GM12873 (cell line): ENCODE data around the gene CFAP92.

Source experiments
- TF ChIP-seq, protein P1 (sequence below): IDR thresholded peaks from 2 replicates; pipeline ENCODE4 v1.5.1; 2012; ENCODE audit warnings: low read depth, mild to moderate bottlenecking, moderate library complexity, low read length, control low read depth; ENCODE audit not compliant: insufficient read depth; ENCODE audit errors: missing control alignments

The CFAP92 gene

DNA sequence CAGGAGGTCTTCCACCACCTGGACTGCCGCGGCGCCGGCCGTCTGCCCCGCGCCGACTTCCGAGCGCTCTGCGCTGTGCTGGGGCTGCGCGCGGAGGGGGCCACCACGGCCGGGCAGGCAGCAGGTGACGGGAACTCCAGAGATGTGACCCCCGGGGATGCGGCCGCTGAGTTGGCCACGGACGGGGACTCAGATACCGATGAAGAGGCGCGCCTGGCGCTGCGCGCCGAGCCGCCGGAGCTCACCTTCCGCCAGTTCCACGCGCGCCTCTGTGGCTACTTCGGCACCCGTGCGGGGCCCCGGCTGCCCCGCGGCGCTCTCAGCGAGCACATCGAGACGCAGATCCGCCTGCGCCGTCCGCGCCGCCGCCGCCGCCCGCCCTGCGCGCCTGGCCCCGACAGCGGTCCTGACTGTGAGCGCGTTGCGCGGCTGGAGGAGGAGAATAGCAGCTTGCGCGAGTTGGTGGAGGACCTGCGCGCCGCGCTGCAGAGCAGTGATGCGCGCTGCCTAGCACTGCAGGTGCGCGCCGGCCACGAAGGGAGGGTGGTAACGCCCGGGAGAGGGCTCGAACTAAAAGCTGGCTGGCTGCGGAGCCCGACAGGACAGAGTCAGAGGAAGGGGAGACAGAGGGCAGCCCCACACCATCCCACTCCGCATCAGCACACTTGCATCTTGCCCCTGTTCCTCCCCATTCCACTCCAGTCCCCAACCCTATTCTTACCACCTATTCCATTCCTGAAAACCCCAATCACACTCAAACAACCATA, 8.1 kb upstream of the CFAP92 start:
- TF ChIP-seq, protein P1, sequence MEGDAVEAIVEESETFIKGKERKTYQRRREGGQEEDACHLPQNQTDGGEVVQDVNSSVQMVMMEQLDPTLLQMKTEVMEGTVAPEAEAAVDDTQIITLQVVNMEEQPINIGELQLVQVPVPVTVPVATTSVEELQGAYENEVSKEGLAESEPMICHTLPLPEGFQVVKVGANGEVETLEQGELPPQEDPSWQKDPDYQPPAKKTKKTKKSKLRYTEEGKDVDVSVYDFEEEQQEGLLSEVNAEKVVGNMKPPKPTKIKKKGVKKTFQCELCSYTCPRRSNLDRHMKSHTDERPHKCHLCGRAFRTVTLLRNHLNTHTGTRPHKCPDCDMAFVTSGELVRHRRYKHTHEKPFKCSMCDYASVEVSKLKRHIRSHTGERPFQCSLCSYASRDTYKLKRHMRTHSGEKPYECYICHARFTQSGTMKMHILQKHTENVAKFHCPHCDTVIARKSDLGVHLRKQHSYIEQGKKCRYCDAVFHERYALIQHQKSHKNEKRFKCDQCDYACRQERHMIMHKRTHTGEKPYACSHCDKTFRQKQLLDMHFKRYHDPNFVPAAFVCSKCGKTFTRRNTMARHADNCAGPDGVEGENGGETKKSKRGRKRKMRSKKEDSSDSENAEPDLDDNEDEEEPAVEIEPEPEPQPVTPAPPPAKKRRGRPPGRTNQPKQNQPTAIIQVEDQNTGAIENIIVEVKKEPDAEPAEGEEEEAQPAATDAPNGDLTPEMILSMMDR, result no peak

DNA sequence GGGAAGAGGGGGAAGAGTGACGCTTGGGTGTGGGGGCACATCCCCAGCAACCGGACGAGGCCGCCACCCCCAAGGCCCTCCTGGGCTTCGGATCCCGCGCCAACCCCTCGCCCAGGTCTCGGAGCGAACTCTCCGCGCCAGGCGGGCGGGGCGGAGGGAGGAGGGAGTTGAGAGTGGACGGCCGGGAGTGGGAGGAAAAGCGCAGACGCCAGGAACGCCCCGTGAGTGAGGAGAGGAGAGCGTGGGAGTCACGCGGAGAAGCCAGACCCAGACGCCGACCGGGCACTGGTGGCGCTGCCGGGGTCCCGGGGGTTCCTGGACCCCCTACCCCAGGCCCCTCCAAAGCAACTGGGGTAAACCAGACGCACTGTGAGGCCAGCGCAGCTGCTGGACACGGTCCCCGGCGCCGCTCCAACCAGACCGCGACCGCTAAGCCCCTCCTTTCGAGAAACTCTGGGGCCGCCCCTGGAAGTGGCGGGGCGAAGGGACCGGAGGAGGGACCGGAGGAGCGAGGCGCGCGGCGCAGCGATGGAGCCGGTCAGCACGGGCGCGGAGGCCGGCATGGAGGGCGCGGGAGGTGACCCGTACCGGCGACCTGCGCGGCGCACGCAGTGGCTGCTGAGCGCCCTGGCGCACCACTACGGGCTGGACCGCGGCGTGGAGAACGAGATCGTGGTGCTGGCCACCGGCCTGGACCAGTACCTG, 7.4 kb upstream of the CFAP92 start, which contains the start of gene EFCC1:
EFCC1 (plus strand) TSS at position 204 of the 705 bp plus-strand sequence; CDS start at position 529, 325 bp downstream.
- TF ChIP-seq, protein P1, result no peak

DNA sequence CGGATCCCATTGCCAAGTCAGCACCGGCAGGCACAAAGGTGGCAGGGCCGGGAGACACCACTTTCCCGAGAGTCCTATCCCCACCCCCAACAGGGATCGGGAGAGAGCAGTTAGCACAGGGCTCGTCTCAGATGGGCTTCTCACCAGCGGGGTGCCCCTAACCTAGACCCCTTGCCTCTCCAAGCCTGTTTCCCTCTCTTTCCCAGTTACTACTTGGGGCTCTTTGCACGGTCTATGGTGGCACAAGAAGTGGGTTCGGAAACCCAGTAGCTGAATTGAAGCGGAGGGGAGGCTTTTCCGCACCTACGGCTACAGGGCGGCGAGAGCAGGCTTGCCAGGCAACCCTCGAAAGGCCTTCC, 6.8 kb upstream of the CFAP92 start:
- TF ChIP-seq, protein P1, result no peak

DNA sequence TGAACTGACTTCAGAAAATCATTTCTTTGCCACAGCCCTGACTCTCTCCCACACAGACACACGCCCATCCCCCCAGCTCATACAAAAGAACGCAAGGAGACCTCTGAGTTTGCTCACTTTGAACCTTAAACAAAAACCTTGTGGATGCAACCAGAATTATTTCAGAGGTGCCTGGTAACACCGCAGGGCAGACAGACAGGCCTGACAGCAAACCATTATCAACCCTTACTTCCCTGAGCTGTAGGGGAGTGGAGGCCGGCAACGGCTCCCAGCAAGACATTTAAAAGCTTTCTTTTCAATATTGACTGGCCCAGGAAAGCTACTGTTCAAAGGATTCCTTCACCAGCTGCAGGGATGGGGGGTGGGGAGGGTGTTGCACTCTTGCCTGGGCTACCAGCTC, 5.2 kb upstream of the CFAP92 start:
- TF ChIP-seq, protein P1, result no peak

DNA sequence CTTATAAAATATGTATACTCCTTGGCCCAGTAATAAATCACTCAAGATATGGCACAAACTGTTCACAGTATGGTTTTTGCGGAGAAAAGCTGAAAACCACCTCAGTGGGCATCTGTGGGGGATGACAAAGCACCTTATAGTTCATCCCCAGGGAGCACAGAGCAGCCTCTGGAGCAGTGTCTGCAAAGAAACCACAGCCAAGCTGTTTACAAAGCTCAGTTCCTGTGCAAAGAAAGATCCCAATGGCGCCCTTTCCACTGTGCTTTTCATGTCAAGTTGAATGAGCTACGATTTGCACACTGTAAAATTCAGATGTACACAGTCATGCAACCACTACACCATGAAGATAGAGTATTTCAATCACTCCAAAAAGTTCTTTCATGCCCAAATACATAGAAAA, 4.7 kb upstream of the CFAP92 start:
- TF ChIP-seq, protein P1, result no peak

DNA sequence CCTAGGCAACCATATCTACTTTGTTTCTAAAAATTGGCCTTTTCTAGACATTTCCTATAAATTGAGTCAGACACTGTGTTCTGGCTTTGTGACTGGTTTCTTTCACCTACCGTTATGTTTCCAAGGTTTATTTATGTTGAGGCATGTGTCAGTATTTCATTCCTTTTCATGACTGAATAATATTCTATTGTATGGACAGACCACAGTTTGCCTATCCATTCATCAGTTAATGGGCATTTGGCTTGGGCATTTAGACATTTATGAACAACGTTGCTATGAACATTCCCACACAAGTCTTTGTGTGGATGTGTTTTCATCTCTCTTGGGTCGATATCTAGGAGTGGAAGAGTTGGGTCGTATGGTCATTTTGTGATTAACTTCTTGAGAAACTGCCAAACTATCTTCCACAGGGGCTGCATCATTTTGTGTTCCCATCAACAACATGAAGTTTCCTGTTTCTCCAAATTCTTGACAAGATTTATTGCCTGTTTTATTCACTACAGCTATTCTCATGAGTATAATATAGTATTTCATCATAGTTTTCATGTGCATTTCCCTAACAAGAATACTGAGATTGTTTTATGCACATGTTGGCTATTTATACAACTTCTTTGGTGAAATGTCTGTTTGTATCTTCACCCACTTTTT, 3.7 kb upstream of the CFAP92 start:
- TF ChIP-seq, protein P1, result no peak

DNA sequence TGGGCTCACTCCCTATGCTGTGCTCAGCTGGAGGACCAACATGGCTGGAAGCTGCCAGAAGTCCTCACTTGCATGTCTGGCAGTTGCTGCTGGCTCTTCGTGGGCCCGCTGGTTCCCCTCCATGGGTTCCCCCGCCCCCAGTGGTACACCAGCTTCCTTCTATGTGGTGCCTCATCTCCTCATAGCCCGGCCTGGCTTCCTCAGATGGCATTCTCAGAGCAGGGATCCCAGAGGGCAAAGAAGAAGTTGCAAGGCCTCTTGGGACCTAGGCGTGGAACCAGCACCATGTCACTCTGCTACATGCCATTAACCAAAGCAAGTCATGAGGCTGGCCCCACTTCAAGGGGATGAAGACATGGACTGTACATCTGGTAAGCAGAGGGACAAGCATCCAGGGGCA, 2.9 kb upstream of the CFAP92 start:
- TF ChIP-seq, protein P1, result no peak
